Cardiac fibroblast (primary cell): ENCODE measurements around the gene PPP1R1C.

Source experiments
- DNase-seq, 2 donors: peaks; one replicate each; pipeline versions ENCODE4 v3.0.0 to v3.0.0-alpha.2; 2010; ENCODE audit warnings: low read depth in 2 of 2
- H3K4me3 ChIP-seq, 2 donors: replicated peaks in 1 of 2; 1 replicate in 1 of 2; 2 replicates in 1 of 2; pipeline ENCODE4 v1.5.1; 2011; ENCODE audit warnings: low read depth in 2 of 2, low read length in 2 of 2, mild to moderate bottlenecking in 2 of 2, moderate library complexity in 1 of 2
- CTCF ChIP-seq: IDR thresholded peaks from one replicate; pipeline ENCODE4 v1.5.1; 2011; ENCODE audit warnings: low read depth, mild to moderate bottlenecking, low read length, inconsistent platforms

The PPP1R1C gene

DNA sequence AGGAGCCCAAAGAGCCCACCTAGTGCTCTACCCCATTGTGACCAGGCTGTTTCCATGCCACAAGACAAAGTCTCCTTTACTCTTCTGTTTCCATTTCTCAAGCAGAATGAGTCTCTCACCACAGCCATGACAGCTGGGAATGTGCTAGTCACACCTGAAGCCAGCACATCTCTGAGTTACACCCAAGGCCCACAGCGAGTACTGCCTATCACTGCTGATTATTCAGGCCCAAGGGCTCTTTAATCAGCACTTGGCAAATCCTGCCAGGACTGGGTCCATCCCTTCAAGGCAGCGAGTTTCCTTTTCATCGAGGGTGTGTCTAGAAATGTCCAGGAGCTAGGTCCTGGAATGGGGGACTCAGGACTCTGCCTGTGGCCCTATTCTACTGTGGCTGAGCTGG is 14.6 kb upstream of the PPP1R1C start:
- TF ChIP-seq CTCF, result no peak
- DNase-seq, result no peak
- no peak overlapping the region for H3K4me3 ChIP-seq

GRCh38 chr2:181972431-181973170 is 13.1 kb upstream of the PPP1R1C start:
- peak in 1 of 2 donors; percentile 12 for DNase-seq
- H3K4me3 ChIP-seq, result no peak overlapping the region
- TF ChIP-seq CTCF, result no peak

DNA sequence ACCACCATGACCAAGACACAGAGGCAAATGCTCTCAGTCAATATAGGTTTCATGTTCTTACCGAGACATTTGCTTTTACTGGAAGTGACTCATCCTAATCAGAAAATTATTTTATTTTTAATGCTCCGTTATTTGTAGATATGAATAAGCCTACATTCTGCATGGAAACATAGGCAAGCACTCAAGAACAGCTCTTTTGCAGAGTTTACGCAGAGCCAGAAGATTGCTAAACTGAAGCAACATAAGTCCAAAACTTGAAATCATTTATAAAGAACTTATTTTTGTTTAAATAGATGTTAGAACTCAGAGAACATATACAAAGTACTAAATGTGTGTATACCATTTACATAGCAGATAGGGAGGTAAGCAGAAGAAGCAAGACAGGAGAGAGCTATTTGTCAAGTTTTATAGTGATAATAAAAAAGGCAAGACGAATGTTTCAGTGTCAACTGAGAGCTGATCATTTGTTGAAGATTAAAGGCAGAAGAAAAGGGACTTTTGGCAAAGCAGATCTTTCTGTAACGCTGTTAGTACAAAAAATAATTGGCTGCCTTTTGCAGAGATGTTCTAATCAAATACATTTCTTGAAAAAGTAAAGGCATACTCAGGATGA is 12.4 kb upstream of the PPP1R1C start:
- TF ChIP-seq CTCF, result no peak
- DNase-seq, result no peak
- H3K4me3 ChIP-seq, result no peak overlapping the region

DNA sequence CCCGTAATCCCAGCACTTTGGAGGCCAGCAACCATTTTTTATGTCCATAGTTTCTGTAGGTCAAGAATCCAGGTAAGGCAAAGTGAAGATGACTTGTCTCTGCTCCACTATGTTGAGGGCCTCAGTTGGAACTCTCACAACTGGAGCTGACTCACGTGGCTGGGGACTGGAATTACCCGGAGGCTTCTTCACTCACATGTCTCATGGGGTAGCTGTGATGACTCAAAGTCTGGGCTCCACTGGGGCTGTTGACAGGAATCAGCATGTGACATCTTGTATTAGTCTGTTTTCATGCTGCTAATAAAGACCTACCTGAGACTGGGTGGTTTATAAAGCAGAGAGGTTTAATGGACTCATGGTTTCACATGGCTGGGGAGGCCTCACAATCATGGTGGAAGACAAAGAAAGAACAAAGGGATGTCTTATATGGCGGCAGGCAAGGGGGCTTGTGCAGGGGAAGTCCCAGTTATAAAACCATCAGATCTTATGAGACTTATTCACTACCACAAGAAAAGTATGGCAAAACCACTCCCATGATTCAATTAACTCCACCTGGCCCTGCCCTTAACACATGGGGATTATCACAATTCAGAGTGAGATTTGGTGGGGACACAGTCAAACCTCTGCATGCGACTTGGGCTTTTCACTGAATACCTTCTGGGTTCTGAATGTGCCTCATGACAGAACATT is 7.8 kb upstream of the PPP1R1C start:
- peak in 1 of 2 donors; percentile 81 for DNase-seq
- no peak for TF ChIP-seq CTCF
- no peak overlapping the region for H3K4me3 ChIP-seq

GRCh38 chr2:181978351-181979150 is 7.1 kb upstream of the PPP1R1C start:
- DNase-seq, result peak in 1 of 2 donors; percentile 18
- no peak for TF ChIP-seq CTCF

GRCh38 chr2:181984060-181984459 is 1.6 kb upstream of the PPP1R1C start:
- TF ChIP-seq CTCF, result no peak
- no peak overlapping the region for H3K4me3 ChIP-seq
- DNase-seq, result peak in 1 of 2 donors; percentile 7

More at GRCh38 chr2:181978351-181979150, 7.1 kb upstream of the PPP1R1C start:
- H3K4me3 ChIP-seq, result no peak overlapping the region
